SK-N-SH (cell line): ENCODE data around the gene GPS2. TPM values are rescaled to one million over a fixed set of nuclear protein-coding genes. Genes with fewer than 3 reads are reported as not detected.

ENCODE experiments used
- CTCF ChIA-PET: fragments of 300-600, 350-600 bp; formaldehyde crosslinking; extraction: SDS; loops from one replicate; lab custom pipeline; 2021; lab: Yijun Ruan, JAX
- POLR2A ChIA-PET: fragments of 350-600 bp; sonication (Branson Sonifier 250); formaldehyde crosslinking; extraction: SDS; loops from one replicate; lab custom pipeline; 2020; ENCODE audit warnings: antibody characterized with exemption, inconsistent platforms; lab: Yijun Ruan, JAX
- DNase-seq: peaks from one replicate; pipeline ENCODE4 v3.0.0; 2012
- H2AFZ ChIP-seq: fragments of 200-600 bp; sonication (generic); 2 replicates; pipeline ENCODE4 v1.8.1; 2016; ENCODE audit warnings: antibody characterized with exemption, mild to moderate bottlenecking, low read depth
- H3F3A ChIP-seq: fragments of 200-600 bp; sonication (generic); replicated peaks from 2 replicates; pipeline ENCODE3; 2016; ENCODE audit warnings: antibody characterized with exemption, mild to moderate bottlenecking; ENCODE audit not compliant: insufficient read depth
- H3K27ac ChIP-seq, 2 experiments: fragments of 200-500 bp in 1 of 2; fragments of 200-600 bp in 1 of 2; sonication (Bioruptor generic) in 1 of 2; sonication (generic), shearing (Covaris generic) in 1 of 2; 2 replicates each; pipeline versions ENCODE4 v1.5.1 to v1.6.1; 2014 to 2016; ENCODE audit warnings: low read depth in 2 of 2, inconsistent platforms in 1 of 2, low read length in 1 of 2, mild to moderate bottlenecking in 1 of 2, mixed read lengths in 1 of 2
- H3K27me3 ChIP-seq: fragments of 200-600 bp; sonication (generic), shearing (Covaris generic); 2 replicates; pipeline ENCODE4 v1.6.1; 2016; ENCODE audit warnings: mixed run types; ENCODE audit not compliant: insufficient read depth
- H3K36me3 ChIP-seq, 2 experiments: fragments of 200-500 bp in 1 of 2; fragments of 200-600 bp in 1 of 2; sonication (Bioruptor generic) in 1 of 2; sonication (generic) in 1 of 2; replicated peaks in 1 of 2; 2 replicates each; pipeline versions ENCODE3 to v1.5.1; 2014 to 2016; ENCODE audit warnings: low read length in 1 of 2, mild to moderate bottlenecking in 1 of 2; ENCODE audit not compliant: insufficient read depth in 2 of 2, control insufficient read depth in 1 of 2
- H3K4me1 ChIP-seq, 2 experiments: fragments of 200-500 bp in 1 of 2; fragments of 200-600 bp in 1 of 2; sonication (Bioruptor generic) in 1 of 2; sonication (generic), shearing (Covaris generic) in 1 of 2; 2 replicates each; pipeline versions ENCODE4 v1.5.1 to v1.6.1; 2014 to 2016; ENCODE audit warnings: low read depth in 1 of 2, low read length in 1 of 2, mixed run types in 1 of 2; ENCODE audit not compliant: insufficient read depth in 2 of 2, control insufficient read depth in 1 of 2
- H3K4me2 ChIP-seq: fragments of 200-600 bp; sonication (generic), shearing (Covaris generic); 2 replicates; pipeline ENCODE4 v1.6.1; 2017; ENCODE audit warnings: mixed run types
- H3K4me3 ChIP-seq, 2 experiments: fragments of 200-500 bp in 1 of 2; fragments of 200-600 bp in 1 of 2; sonication (Bioruptor generic) in 1 of 2; sonication (generic), shearing (Covaris generic) in 1 of 2; 2 replicates each; pipeline versions ENCODE4 v1.5.1 to v1.8.1; 2014 to 2016; ENCODE audit warnings: low read depth in 2 of 2, inconsistent platforms in 1 of 2, low read length in 1 of 2, mild to moderate bottlenecking in 1 of 2, mixed read lengths in 1 of 2, moderate library complexity in 1 of 2
- H3K79me2 ChIP-seq: fragments of 200-600 bp; sonication (generic); 2 replicates; pipeline ENCODE4 v1.8.1; 2017; ENCODE audit warnings: mild to moderate bottlenecking; ENCODE audit not compliant: insufficient read depth
- H3K9ac ChIP-seq: fragments of 200-600 bp; sonication (generic); 2 replicates; pipeline ENCODE4 v1.6.1; 2017; ENCODE audit warnings: mixed run types
- H3K9me2 ChIP-seq: fragments of 200-600 bp; sonication (generic); 2 replicates; pipeline ENCODE4 v1.6.1; 2017; ENCODE audit warnings: mixed run types
- H3K9me3 ChIP-seq: fragments of 200-600 bp; sonication (generic); 2 replicates; pipeline ENCODE4 v1.6.1; 2017; ENCODE audit warnings: mixed run types, mild to moderate bottlenecking, moderate library complexity
- H4K20me1 ChIP-seq: fragments of 200-600 bp; sonication (generic); 2 replicates; pipeline ENCODE4 v1.6.1; 2017; ENCODE audit warnings: mild to moderate bottlenecking, mixed run types; ENCODE audit not compliant: insufficient read depth
- CTCF ChIP-seq: fragments of 200-600 bp; sonication (generic); IDR thresholded peaks from 2 replicates; pipeline ENCODE4 v1.6.1; 2017; ENCODE audit warnings: antibody characterized with exemption, mild to moderate bottlenecking, moderate library complexity
- JUND ChIP-seq: IDR thresholded peaks from 2 replicates; pipeline ENCODE4 v1.4.0; 2012
- REST ChIP-seq: IDR thresholded peaks from 2 replicates; pipeline ENCODE4 v1.6.1; 2012; ENCODE audit warnings: mild to moderate bottlenecking, low read depth, low read length, moderate library complexity
- SMC3 ChIP-seq: IDR thresholded peaks from 2 replicates; pipeline ENCODE4 v1.6.1; 2012; ENCODE audit warnings: low read depth, low read length, improper control_type of control experiment
- USF1 ChIP-seq: IDR thresholded peaks from 2 replicates; pipeline ENCODE4 v1.4.0; 2012; ENCODE audit warnings: low read depth, borderline replicate concordance
- USF2 ChIP-seq: fragments of 150-350 bp; IDR thresholded peaks from 2 replicates; pipeline ENCODE4 v1.6.1; 2017; ENCODE audit warnings: antibody characterized with exemption, low read length, low read depth, borderline replicate concordance
- YY1 ChIP-seq: IDR thresholded peaks from 2 replicates; pipeline ENCODE4 v1.4.0; 2012; ENCODE audit warnings: low read depth, mild to moderate bottlenecking
- WGBS: methylation state at CpG from one replicate; pipeline ENCODE4 v1.1.6; 2017; ENCODE audit warnings: low lambda C conversion rate; 5-methylcytosine and 5-hydroxymethylcytosine counted together
- polyA plus RNA-seq, 3 experiments: library from polyadenylated mRNA; depleted of rRNA; stranded (reverse); fragments of >200 nt; gene quantifications; 2 replicates each; pipeline ENCODE4 v1.2.3, GENCODE V29; 2012

GPS2 gene
- polyA plus RNA-seq, 1 of the 3 experiments (the other 2 are of a cell fraction) = 102 TPM

- TF ChIP-seq REST (no peak), JUND (no peak), USF1 (no peak), SMC3 (no peak), YY1 (no peak)
These were observed 14.3 kb upstream of the GPS2 start (continued) for GRCh38 chr17:7329374-7329996.

GRCh38 chr17:7328840-7329373, 13.7 kb upstream of the GPS2 start, which contains the start of gene NEURL4:
NEURL4 (minus strand) TSS chr17:7329335; CDS start chr17:7329312, 23 bp downstream.
- Histone ChIP-seq H3K27ac (peak within 1 kb of the TSS; percentile 79 to 92), H4K20me1 (no peaks in the 10 kb centered on the region), H3K36me3 (peaks cover 2 to 25% of the 10 kb centered on the region in 2 experiments), H3K27me3 (no peaks in the 10 kb centered on the region), H3K4me3 (peak within 1 kb of the TSS; percentile 69 to 93), H3K9me3 (no peaks in the 10 kb centered on the region), H2AFZ (peak within 1 kb of the TSS; percentile 75), H3F3A (no peaks in the 10 kb centered on the region), H3K9me2 (no peaks in the 10 kb centered on the region), H3K9ac (peak within 1 kb of the TSS; percentile 65), H3K4me2 (peak within 1 kb of the TSS; percentile 86), H3K79me2 (peaks cover 17% of the 10 kb centered on the region; the same call in 1 of the 2 replicates), H3K4me1 (peaks cover 3 to 13% of the 10 kb centered on the region in 2 experiments; a peak in 2 of 4 replicates)
- 1% methylated on average over 28 of the region's 50 CpGs for WGBS
- no peak for DNase-seq
- TF ChIP-seq YY1 (peak; percentile 77), USF2 (no peak), CTCF (peak; percentile 20)
- ChIA-PET CTCF (interaction anchor here (0.8 to 2.3 kb wide), 8 partner anchors 16 to 283 kb away, joined by 3 to 7 read pairs (median 4); partner anchors contain the start of gene TMEM95), POLR2A (interaction anchor here (0.6 to 2.3 kb wide), 10 partner anchors 8 to 112 kb away, joined by 3 to 11 read pairs (median 5); partner anchors contain the start of genes ACADVL, DLG4, DVL2 and GPS2)
